Endodermal cell (in vitro differentiated cells): ENCODE data around the gene SLC38A3. TPM values are rescaled to one million over a fixed set of nuclear protein-coding genes. Genes with fewer than 3 reads are reported as not detected.

ENCODE experiments used
- DNase-seq: peaks from one replicate; pipeline ENCODE4 v3.0.0-alpha.2; 2017
- H3K27ac ChIP-seq: 2 replicates; pipeline ENCODE4 v1.5.1; 2013; ENCODE audit warnings: mild to moderate bottlenecking, low read depth, low read length, moderate library complexity
- H3K27me3 ChIP-seq: 2 replicates; pipeline ENCODE4 v1.6.1; 2013; ENCODE audit warnings: mild to moderate bottlenecking, low read length, moderate library complexity; ENCODE audit not compliant: insufficient read depth, control insufficient read depth, poor library complexity, severe bottlenecking
- H3K36me3 ChIP-seq: 2 replicates; pipeline ENCODE4 v1.7.0; 2013; ENCODE audit warnings: mild to moderate bottlenecking, low read length, moderate library complexity; ENCODE audit not compliant: control insufficient read depth, insufficient read depth
- H3K4me1 ChIP-seq: one replicate; pipeline ENCODE4 v1.7.0; 2013; ENCODE audit warnings: low read length; ENCODE audit not compliant: control insufficient read depth, insufficient read depth
- H3K4me3 ChIP-seq: 2 replicates; pipeline ENCODE4 v1.5.1; 2013; ENCODE audit warnings: mild to moderate bottlenecking, low read length, moderate library complexity
- H3K9ac ChIP-seq: 2 replicates; pipeline ENCODE4 v1.6.1; 2013; ENCODE audit warnings: mild to moderate bottlenecking, low read length, moderate library complexity; ENCODE audit not compliant: poor library complexity, severe bottlenecking; ENCODE audit errors: extremely low read depth
- H3K9me3 ChIP-seq: 2 replicates; pipeline ENCODE4 v1.6.1; 2013; ENCODE audit warnings: mild to moderate bottlenecking, low read length, moderate library complexity; ENCODE audit not compliant: control insufficient read depth
- H3K27ac Mint-ChIP-seq: 2 replicates; pipeline ENCODE4 v1.8.0; 2020; ENCODE audit warnings: mixed read lengths
- H3K27me3 Mint-ChIP-seq: 2 replicates; pipeline ENCODE4 v1.8.0; 2021; ENCODE audit warnings: mild to moderate bottlenecking, mixed read lengths; ENCODE audit not compliant: insufficient read depth
- H3K36me3 Mint-ChIP-seq: 2 replicates; pipeline ENCODE4 v1.8.0; 2020; ENCODE audit warnings: low read depth, mixed read lengths
- H3K4me1 Mint-ChIP-seq: 2 replicates; pipeline ENCODE4 v1.8.0; 2020; ENCODE audit warnings: mixed read lengths
- H3K4me3 Mint-ChIP-seq: 2 replicates; pipeline ENCODE4 v1.8.0; 2020; ENCODE audit warnings: mild to moderate bottlenecking, moderate library complexity, mixed read lengths
- H3K9me3 Mint-ChIP-seq: 2 replicates; pipeline ENCODE4 v1.8.0; 2020; ENCODE audit warnings: mild to moderate bottlenecking, mixed read lengths
- WGBS, 2 experiments: methylation state at CpG; one replicate each; pipeline versions ENCODE4 v1.1.5 to v1.1.7; 2013; ENCODE audit warnings: missing lambda C conversion rate in 2 of 2, mixed read lengths in 1 of 2; ENCODE audit not compliant: insufficient coverage in 1 of 2, insufficient read length in 1 of 2; 5-methylcytosine and 5-hydroxymethylcytosine counted together
- total RNA-seq, 2 donors: library from RNA; stranded (reverse); fragmentation: NEBNext Ultra II Directional in 1 of 2; extraction: Animal tissue kit (Norgen Biotek cat#: 25700) in 1 of 2; gene quantifications; 2 replicates in 1 of 2; 3 replicates in 1 of 2; pipeline ENCODE4 v1.2.1, GENCODE V29; 2021
- TF ChIP-seq, protein P1 (sequence below): fragments of 200-600 bp; sonication (generic); conservative IDR thresholded peaks from 2 replicates; pipeline ENCODE4 v1.5.0; 2021; ENCODE audit warnings: antibody characterized with exemption, mild to moderate bottlenecking

SLC38A3 gene
- total RNA-seq, 2 donors from 2014 or later, result 1.5 to 1.9 TPM

DNA sequence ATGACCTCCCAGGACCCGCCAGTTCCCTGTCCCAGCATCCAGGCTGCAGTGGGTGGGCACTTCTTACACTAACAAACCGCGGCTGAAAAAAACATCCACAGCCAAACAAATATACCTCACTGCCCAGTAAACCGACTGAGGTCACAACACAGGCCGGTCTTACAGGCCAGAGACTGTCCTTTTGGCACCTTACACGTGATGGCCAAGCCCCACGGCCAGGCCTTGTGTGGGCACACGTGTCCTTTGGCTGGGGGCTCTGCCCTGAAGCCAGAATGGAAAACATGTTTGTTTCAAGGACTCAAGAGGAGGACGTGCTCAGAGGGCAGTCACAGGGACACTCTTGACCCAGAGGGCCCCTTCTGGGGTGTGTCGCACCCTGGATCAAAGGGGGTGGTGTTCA lies 9.8 kb downstream of the SLC38A3 start:
- Histone ChIP-seq H3K27ac (no peak overlapping the region), H3K9me3 (no peaks in the 10 kb centered on the region), H3K9ac (no peak overlapping the region), H3K4me3 (no peak overlapping the region), H3K27me3 (peaks cover 7% of the 10 kb centered on the region), H3K4me1 (no peaks in the 10 kb centered on the region), H3K36me3 (no peaks in the 10 kb centered on the region)
- peaks cover 4% of the 10 kb centered on the region for H3K27me3 Mint-ChIP-seq
- no peak overlapping the region for H3K27ac Mint-ChIP-seq
- DNase-seq, result no peak
- no peaks in the 10 kb centered on the region for H3K36me3 Mint-ChIP-seq
- H3K4me1 Mint-ChIP-seq, result no peaks in the 10 kb centered on the region
- 83 to 88% methylated on average over 9 to 10 of the region's 10 CpGs for WGBS, 2 experiments
- TF ChIP-seq, protein P1, sequence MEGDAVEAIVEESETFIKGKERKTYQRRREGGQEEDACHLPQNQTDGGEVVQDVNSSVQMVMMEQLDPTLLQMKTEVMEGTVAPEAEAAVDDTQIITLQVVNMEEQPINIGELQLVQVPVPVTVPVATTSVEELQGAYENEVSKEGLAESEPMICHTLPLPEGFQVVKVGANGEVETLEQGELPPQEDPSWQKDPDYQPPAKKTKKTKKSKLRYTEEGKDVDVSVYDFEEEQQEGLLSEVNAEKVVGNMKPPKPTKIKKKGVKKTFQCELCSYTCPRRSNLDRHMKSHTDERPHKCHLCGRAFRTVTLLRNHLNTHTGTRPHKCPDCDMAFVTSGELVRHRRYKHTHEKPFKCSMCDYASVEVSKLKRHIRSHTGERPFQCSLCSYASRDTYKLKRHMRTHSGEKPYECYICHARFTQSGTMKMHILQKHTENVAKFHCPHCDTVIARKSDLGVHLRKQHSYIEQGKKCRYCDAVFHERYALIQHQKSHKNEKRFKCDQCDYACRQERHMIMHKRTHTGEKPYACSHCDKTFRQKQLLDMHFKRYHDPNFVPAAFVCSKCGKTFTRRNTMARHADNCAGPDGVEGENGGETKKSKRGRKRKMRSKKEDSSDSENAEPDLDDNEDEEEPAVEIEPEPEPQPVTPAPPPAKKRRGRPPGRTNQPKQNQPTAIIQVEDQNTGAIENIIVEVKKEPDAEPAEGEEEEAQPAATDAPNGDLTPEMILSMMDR, result no peak
- no peaks in the 10 kb centered on the region for H3K9me3 Mint-ChIP-seq
- no peak overlapping the region for H3K4me3 Mint-ChIP-seq

- peaks cover 4% of the 10 kb centered on the region for H3K27me3 Mint-ChIP-seq
- TF ChIP-seq, protein P1, result no peak
- Histone ChIP-seq H3K27ac (no peak overlapping the region), H3K4me3 (no peak overlapping the region), H3K27me3 (peaks cover 7% of the 10 kb centered on the region), H3K4me1 (no peaks in the 10 kb centered on the region), H3K9ac (no peak overlapping the region), H3K9me3 (no peaks in the 10 kb centered on the region), H3K36me3 (no peaks in the 10 kb centered on the region)
- 77 to 89% methylated on average over 5 to 6 of the region's 9 CpGs for WGBS, 2 experiments
- H3K4me3 Mint-ChIP-seq, result no peak overlapping the region
- H3K36me3 Mint-ChIP-seq, result no peaks in the 10 kb centered on the region
- no peaks in the 10 kb centered on the region for H3K9me3 Mint-ChIP-seq
- H3K4me1 Mint-ChIP-seq, result no peaks in the 10 kb centered on the region
- DNase-seq, result no peak
- no peak overlapping the region for H3K27ac Mint-ChIP-seq
Measured at GRCh38 chr3:50215529-50215928, 10.5 kb downstream of the SLC38A3 start.

DNA sequence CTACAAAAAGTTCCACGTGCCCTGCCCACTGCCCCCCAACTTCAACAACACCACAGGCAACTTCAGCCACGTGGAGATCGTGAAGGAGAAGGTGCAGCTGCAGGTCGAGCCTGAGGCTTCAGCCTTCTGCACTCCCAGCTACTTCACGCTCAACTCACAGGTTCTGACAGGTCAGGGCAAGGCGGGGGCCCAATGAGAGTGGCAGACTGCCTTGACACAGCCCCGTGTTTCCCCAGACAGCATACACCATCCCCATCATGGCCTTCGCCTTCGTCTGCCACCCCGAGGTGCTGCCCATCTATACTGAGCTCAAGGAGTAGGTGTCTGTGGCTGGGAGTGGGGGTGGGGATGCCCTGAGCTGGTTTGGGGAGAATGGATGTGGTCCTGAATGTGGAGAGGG lies 12.6 kb downstream of the SLC38A3 start:
- Mint-ChIP-seq H3K36me3 (no peaks in the 10 kb centered on the region), H3K27ac (no peak overlapping the region), H3K4me3 (no peak overlapping the region), H3K4me1 (no peaks in the 10 kb centered on the region), H3K27me3 (peaks cover 4% of the 10 kb centered on the region), H3K9me3 (no peaks in the 10 kb centered on the region)
- H3K4me1 ChIP-seq, result no peaks in the 10 kb centered on the region
- H3K9ac ChIP-seq, result no peak overlapping the region
- H3K27ac ChIP-seq, result no peak overlapping the region
- no peaks in the 10 kb centered on the region for H3K9me3 ChIP-seq
- TF ChIP-seq, protein P1, result no peak
- peaks cover 7% of the 10 kb centered on the region for H3K27me3 ChIP-seq
- 86 to 96% methylated on average over 4 to 10 of the region's 10 CpGs for WGBS, 2 experiments
- DNase-seq, result no peak
- no peaks in the 10 kb centered on the region for H3K36me3 ChIP-seq
- no peak overlapping the region for H3K4me3 ChIP-seq
